HG02870 (cell line): ENCODE data around the gene GMDS.

Experiments
- ATAC-seq: cut with Tn5 transposase; IDR thresholded peaks from one replicate; pipeline ENCODE4 v1.9.1; 2021; ENCODE audit warnings: mild to moderate bottlenecking, moderate library complexity; ENCODE audit not compliant: unreplicated experiment

Gene GMDS

GRCh38 chr6:2104524-2104880, 140.9 kb downstream of the GMDS start:
- no peak for ATAC-seq

- ATAC-seq = no peak
Observed at GRCh38 chr6:2103765-2104523, 141.5 kb downstream of the GMDS start.

GRCh38 chr6:2102966-2103365, 142.4 kb downstream of the GMDS start:
- ATAC-seq = no peak

- ATAC-seq = no peak
Observed at GRCh38 chr6:2102316-2102883, 143.0 kb downstream of the GMDS start.

- ATAC-seq = no peak
Observed at GRCh38 chr6:2101213-2101612, 144.2 kb downstream of the GMDS start.

GRCh38 chr6:2099870-2100269, 145.5 kb downstream of the GMDS start:
- ATAC-seq = no peak

- ATAC-seq = no peak
Observed at GRCh38 chr6:2097464-2097863, 147.9 kb downstream of the GMDS start.

GRCh38 chr6:2094642-2095041, 150.8 kb downstream of the GMDS start:
- no peak for ATAC-seq

- ATAC-seq = no peak
Observed at GRCh38 chr6:2086326-2086965, 159.0 kb downstream of the GMDS start.

- ATAC-seq = no peak
Observed at GRCh38 chr6:2085657-2086056, 159.7 kb downstream of the GMDS start.

- ATAC-seq = peak; percentile 92
Observed at GRCh38 chr6:2081155-2082138, 164.0 kb downstream of the GMDS start.

- no peak for ATAC-seq
Observed at GRCh38 chr6:2078888-2079287, 166.5 kb downstream of the GMDS start.

GRCh38 chr6:2077826-2078225, 167.6 kb downstream of the GMDS start:
- no peak for ATAC-seq

- no peak for ATAC-seq
Observed at GRCh38 chr6:2073476-2073875, 171.9 kb downstream of the GMDS start.

GRCh38 chr6:2072453-2072852, 173.0 kb downstream of the GMDS start:
- no peak for ATAC-seq

- no peak for ATAC-seq
Observed at GRCh38 chr6:2063547-2063946, 181.9 kb downstream of the GMDS start.

- ATAC-seq = no peak
Observed at GRCh38 chr6:2061880-2062279, 183.5 kb downstream of the GMDS start.

GRCh38 chr6:2055911-2056310, 189.5 kb downstream of the GMDS start:
- ATAC-seq = no peak

GRCh38 chr6:2055143-2055542, 190.3 kb downstream of the GMDS start:
- no peak for ATAC-seq

GRCh38 chr6:2054516-2055067, 190.8 kb downstream of the GMDS start:
- no peak for ATAC-seq

GRCh38 chr6:2053691-2054090, 191.7 kb downstream of the GMDS start:
- no peak for ATAC-seq
